ENCODE results near the gene AGL. TPM values are rescaled to one million over a fixed set of nuclear protein-coding genes. Genes with fewer than 3 reads are reported as not detected.

The AGL gene
- total and polyA plus RNA-seq, 2 of the 13 experiments (the other 11 are each of a cell fraction or from before 2014, with no cell fraction given): 4.3 to 13.1 TPM

DNA sequence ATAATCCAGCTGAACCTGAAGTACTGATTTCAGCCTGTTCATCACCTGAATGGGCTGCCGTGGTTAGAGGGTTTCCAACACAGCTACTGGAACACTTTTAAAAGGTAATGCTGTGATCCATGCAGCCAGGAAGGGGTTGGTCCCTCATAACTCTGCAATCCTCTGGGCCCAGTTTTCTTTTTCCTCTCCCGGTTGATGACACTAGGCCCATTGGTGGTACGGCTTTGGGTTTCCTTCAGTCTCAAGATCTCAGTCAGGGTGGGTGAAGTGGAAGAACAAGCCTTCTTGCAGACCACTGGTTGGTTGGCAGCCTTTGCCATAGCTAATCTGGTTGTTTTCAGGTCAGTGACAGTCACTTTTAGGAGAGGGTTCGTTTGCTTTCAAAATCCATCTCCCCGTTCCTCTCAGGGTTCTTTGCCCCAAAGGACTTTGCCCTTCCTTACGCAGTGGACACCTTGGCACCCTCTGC, 119.1 kb downstream of the AGL start:
- peaks cover 28% of the 10 kb centered on the region; the same call in 1 of the 2 replicates for H3K4me1 ChIP-seq (ENCODE audit: insufficient read depth, low read length)
- no peaks in the 10 kb centered on the region; a peak in 1 of 5 replicates for H3K27me3 ChIP-seq (ENCODE audit: control insufficient read depth in 1 of 2, insufficient read depth in 2 of 2, low read length in 2 of 2)
- intact Hi-C loops (cut with micrococcal nuclease; ENCODE audit: unreplicated experiment): loop anchor here (10.0 kb wide), 1 partner anchor 166 kb away; the partner anchor contains the start of genes SASS6 and TRMT13
- ATAC-seq (peak; percentile 16), DNase-seq (ENCODE audit: low spot score) (no peak), FAIRE-seq (no peak)
- H3K9me3 ChIP-seq (ENCODE audit: low read length): no peaks in the 10 kb centered on the region
- H3K27ac ChIP-seq (ENCODE audit: extremely low read length, insufficient read depth, low read length): peak overlapping the region; percentile 86
- CTCF ChIA-PET (ENCODE audit: low intra/inter-chr PET ratio, low total read pairs): no interaction called here
- TF ChIP-seq ZNF574 (CRISPR knock-in tag; IDR thresholded peaks at IDR 0.05): no peak
- 0 out of 2 replicates have a peak, but pooled peaks have one; percentile 47 for TF ChIP-seq RBAK (CRISPR knock-in tag; IDR thresholded peaks at IDR 0.05)
- TF ChIP-seq CHD4 (IDR thresholded peaks at IDR 0.05; ENCODE audit: borderline replicate concordance, low read length): 0 out of 2 replicates have a peak, but pooled peaks have one; percentile 38
- TF ChIP-seq ZNF550 (CRISPR knock-in tag; IDR thresholded peaks at IDR 0.05; ENCODE audit: borderline replicate concordance): no peak
- no peak for TF ChIP-seq ZNF644 (CRISPR knock-in tag; IDR thresholded peaks at IDR 0.05; ENCODE audit: low read depth)
- no peak for TF ChIP-seq SOX5 (CRISPR knock-in tag; IDR thresholded peaks at IDR 0.05; ENCODE audit: borderline replicate concordance)
- no peak for TF ChIP-seq DRAP1 (CRISPR knock-in tag; IDR thresholded peaks at IDR 0.05)
- TF ChIP-seq GFI1 (CRISPR knock-in tag; IDR thresholded peaks at IDR 0.05; ENCODE audit: borderline replicate concordance): 0 out of 2 replicates have a peak, but pooled peaks have one; percentile 0
- TF ChIP-seq ZNF317 (CRISPR knock-in tag; IDR thresholded peaks at IDR 0.05): peak; percentile 55; the same call in 1 of the 2 replicates
- 0 out of 2 replicates have a peak, but pooled peaks have one; percentile 48 for TF ChIP-seq ZNF367 (CRISPR knock-in tag; IDR thresholded peaks at IDR 0.05; ENCODE audit: borderline replicate concordance)
- peak; percentile 76; the same call in 1 of the 2 replicates for TF ChIP-seq HNF4A (CRISPR knock-in tag; IDR thresholded peaks at IDR 0.05)
- peak; percentile 28; the same call in 1 of the 2 replicates for TF ChIP-seq ZNF737 (CRISPR knock-in tag; IDR thresholded peaks at IDR 0.05; ENCODE audit: borderline replicate concordance)
- peak; percentile 76 for TF ChIP-seq ZNF781 (CRISPR knock-in tag; IDR thresholded peaks at IDR 0.05; ENCODE audit: borderline replicate concordance, not compliant biosample characterization)
- TSS peak; percentile 85 for BruUV-seq (replicated peaks)
- H3K9ac ChIP-seq (ENCODE audit: insufficient read depth, low read depth, low read length): peak overlapping the region; percentile 77
- WGBS (ENCODE audit: low lambda C conversion rate): 0% methylated on average over 4 of the region's 6 CpGs
- no peaks in the 10 kb centered on the region for H4K20me1 ChIP-seq (ENCODE audit: insufficient read depth, low read length)
- peak overlapping the region; percentile 89 for H3K4me2 ChIP-seq (ENCODE audit: low read depth, low read length)
- POLR2A ChIA-PET: interaction anchor here (1.0 to 2.3 kb wide), 8 partner anchors 12 to 926 kb away, joined by 4 to 25 read pairs (median 8); partner anchors contain the start of genes AGL, EXTL2, SASS6 and SLC30A7
- H3K36me3 ChIP-seq (replicated peaks in 1 of 2; ENCODE audit: control insufficient read depth in 1 of 2, insufficient read depth in 2 of 2, low read length in 2 of 2): no peaks in the 10 kb centered on the region
- peak overlapping the region; percentile 79 to 97 (median 95) for H3K4me3 ChIP-seq (replicated peaks in 1 of 3; ENCODE audit: insufficient read depth in 1 of 3, low read depth in 2 of 3, low read length in 3 of 3)
- peak overlapping the region; percentile 96 for H2AFZ ChIP-seq (ENCODE audit: low read length)
- in situ Hi-C loops (cut with HindIII; ENCODE audit: extremely low pct_ligation_motif_present, low pct_unique_long_range_greater_than_20kb): no loop called here
- H3K79me2 ChIP-seq (ENCODE audit: insufficient read depth, low read length): peaks cover 28% of the 10 kb centered on the region

All from HepG2 (cell line).